Muscle layer of colon (tissue), 2 donors: Measurements from ENCODE around the gene ABLIM2.
"Not testable (repeated sequence)": the region's sequence is repeated elsewhere in the genome, so short reads cannot be mapped to it uniquely, and the experiment has no call there.

Experiments used
- H3K27ac ChIP-seq: one replicate; pipeline ENCODE4 v1.7.0; 2013; ENCODE audit warnings: low read depth, mild to moderate bottlenecking, low read length, moderate library complexity
- H3K27me3 ChIP-seq, 2 donors: one replicate each; pipeline ENCODE4 v1.7.0; 2013; ENCODE audit warnings: low read length in 2 of 2, mild to moderate bottlenecking in 2 of 2; ENCODE audit not compliant: insufficient read depth in 2 of 2, control insufficient read depth in 1 of 2
- H3K36me3 ChIP-seq: one replicate; pipeline ENCODE4 v1.7.0; 2013; ENCODE audit warnings: mild to moderate bottlenecking, low read length; ENCODE audit not compliant: insufficient read depth
- H3K4me1 ChIP-seq: one replicate; pipeline ENCODE4 v1.7.0; 2013; ENCODE audit warnings: mild to moderate bottlenecking, low read length; ENCODE audit not compliant: insufficient read depth
- H3K4me3 ChIP-seq, 2 donors: one replicate each; pipeline ENCODE4 v1.7.0; 2013; ENCODE audit warnings: low read length in 2 of 2, low read depth in 1 of 2, mild to moderate bottlenecking in 1 of 2, moderate library complexity in 1 of 2
- H3K9ac ChIP-seq: one replicate; pipeline ENCODE4 v1.7.0; 2013; ENCODE audit warnings: low read length
- H3K9me3 ChIP-seq: one replicate; pipeline ENCODE4 v1.7.0; 2013; ENCODE audit warnings: mild to moderate bottlenecking, low read length
- donor health status: abdominal sarcoma.
- donor health status: Adenocarcinoma of cecum.

The ABLIM2 gene

GRCh38 chr4:7928711-7929110 lies 229.9 kb downstream of the ABLIM2 start:
- peaks cover 36% of the 10 kb centered on the region for H3K4me1 ChIP-seq
- no peaks in the 10 kb centered on the region for H3K9me3 ChIP-seq
- H3K27ac ChIP-seq = no peak overlapping the region
- H3K36me3 ChIP-seq = no peaks in the 10 kb centered on the region
- H3K9ac ChIP-seq = no peak overlapping the region
- H3K4me3 ChIP-seq = no peak overlapping the region
- no peaks in the 10 kb centered on the region for H3K27me3 ChIP-seq

- Histone ChIP-seq H3K9me3 (no peaks in the 10 kb centered on the region), H3K4me1 (peaks cover 36% of the 10 kb centered on the region), H3K27ac (no peak overlapping the region), H3K4me3 (no peak overlapping the region), H3K36me3 (no peaks in the 10 kb centered on the region), H3K27me3 (no peaks in the 10 kb centered on the region), H3K9ac (no peak overlapping the region)
These were observed 231.8 kb downstream of the ABLIM2 start for GRCh38 chr4:7926822-7927221.

- no peaks in the 10 kb centered on the region for H3K27me3 ChIP-seq
- peaks cover 31% of the 10 kb centered on the region for H3K4me1 ChIP-seq
- no peaks in the 10 kb centered on the region for H3K9me3 ChIP-seq
- H3K4me3 ChIP-seq = no peak overlapping the region
- no peak overlapping the region for H3K27ac ChIP-seq
- H3K9ac ChIP-seq = no peak overlapping the region
- H3K36me3 ChIP-seq = no peaks in the 10 kb centered on the region
These were observed 234.0 kb downstream of the ABLIM2 start for GRCh38 chr4:7924570-7924969.

GRCh38 chr4:7924163-7924562 lies 234.4 kb downstream of the ABLIM2 start:
- H3K9me3 ChIP-seq = no peaks in the 10 kb centered on the region
- H3K27me3 ChIP-seq = no peaks in the 10 kb centered on the region
- peaks cover 29% of the 10 kb centered on the region for H3K4me1 ChIP-seq
- no peak overlapping the region for H3K27ac ChIP-seq
- no peaks in the 10 kb centered on the region for H3K36me3 ChIP-seq
- no peak overlapping the region for H3K4me3 ChIP-seq
- no peak overlapping the region for H3K9ac ChIP-seq

GRCh38 chr4:7922466-7922865 lies 236.1 kb downstream of the ABLIM2 start:
- peaks cover 31% of the 10 kb centered on the region for H3K4me1 ChIP-seq
- no peaks in the 10 kb centered on the region for H3K9me3 ChIP-seq
- no peaks in the 10 kb centered on the region for H3K36me3 ChIP-seq
- H3K9ac ChIP-seq = no peak overlapping the region
- H3K4me3 ChIP-seq = no peak overlapping the region
- no peaks in the 10 kb centered on the region for H3K27me3 ChIP-seq
- no peak overlapping the region for H3K27ac ChIP-seq

- Histone ChIP-seq H3K27me3 (no peaks in the 10 kb centered on the region), H3K36me3 (no peaks in the 10 kb centered on the region), H3K27ac (no peak overlapping the region), H3K9me3 (no peaks in the 10 kb centered on the region), H3K9ac (peak overlapping the region; percentile 17), H3K4me3 (no peak overlapping the region), H3K4me1 (peaks cover 33% of the 10 kb centered on the region)
These were observed 239.6 kb downstream of the ABLIM2 start for GRCh38 chr4:7918981-7919380.

- not testable (repeated sequence) for H3K27ac ChIP-seq, H3K27me3 ChIP-seq, H3K36me3 ChIP-seq, H3K9me3 ChIP-seq, H3K9ac ChIP-seq, H3K4me3 ChIP-seq
- H3K4me1 ChIP-seq = peaks cover 33% of the 10 kb centered on the region
These were observed 240.4 kb downstream of the ABLIM2 start for GRCh38 chr4:7918187-7918586.

- Histone ChIP-seq H3K4me1 (peaks cover 38% of the 10 kb centered on the region), H3K27me3 (no peaks in the 10 kb centered on the region)
These were observed 240.9 kb downstream of the ABLIM2 start for GRCh38 chr4:7917669-7918068.

GRCh38 chr4:7915875-7916242 lies 242.8 kb downstream of the ABLIM2 start:
- Histone ChIP-seq H3K27ac (no peak overlapping the region), H3K4me3 (no peak overlapping the region), H3K36me3 (no peaks in the 10 kb centered on the region), H3K27me3 (no peaks in the 10 kb centered on the region), H3K9ac (no peak overlapping the region), H3K9me3 (no peaks in the 10 kb centered on the region), H3K4me1 (peaks cover 55% of the 10 kb centered on the region)

More at GRCh38 chr4:7917669-7918068, 240.9 kb downstream of the ABLIM2 start:
- no peak overlapping the region for H3K4me3 ChIP-seq
- H3K9ac ChIP-seq = no peak overlapping the region
- H3K36me3 ChIP-seq = no peaks in the 10 kb centered on the region
- H3K27ac ChIP-seq = no peak overlapping the region
- H3K9me3 ChIP-seq = no peaks in the 10 kb centered on the region
